NCI-H1105 (cell line): ENCODE results near the gene SCEL.
"Not testable (repeated sequence)": the region's sequence is repeated elsewhere in the genome, so short reads cannot be mapped to it uniquely, and the experiment has no call there.

Source experiments
- DNase-seq: peaks from one replicate; lab custom pipeline; 2025; lab: John Stamatoyannopoulos, UW

SCEL gene

GRCh38 chr13:77535448-77535847, at the start of gene SCEL:
Gene SCEL, plus strand, starts transcription at chr13:77535706. Its CDS starts 20,170 bp downstream, at chr13:77555876.
- DNase-seq = no peak

DNA sequence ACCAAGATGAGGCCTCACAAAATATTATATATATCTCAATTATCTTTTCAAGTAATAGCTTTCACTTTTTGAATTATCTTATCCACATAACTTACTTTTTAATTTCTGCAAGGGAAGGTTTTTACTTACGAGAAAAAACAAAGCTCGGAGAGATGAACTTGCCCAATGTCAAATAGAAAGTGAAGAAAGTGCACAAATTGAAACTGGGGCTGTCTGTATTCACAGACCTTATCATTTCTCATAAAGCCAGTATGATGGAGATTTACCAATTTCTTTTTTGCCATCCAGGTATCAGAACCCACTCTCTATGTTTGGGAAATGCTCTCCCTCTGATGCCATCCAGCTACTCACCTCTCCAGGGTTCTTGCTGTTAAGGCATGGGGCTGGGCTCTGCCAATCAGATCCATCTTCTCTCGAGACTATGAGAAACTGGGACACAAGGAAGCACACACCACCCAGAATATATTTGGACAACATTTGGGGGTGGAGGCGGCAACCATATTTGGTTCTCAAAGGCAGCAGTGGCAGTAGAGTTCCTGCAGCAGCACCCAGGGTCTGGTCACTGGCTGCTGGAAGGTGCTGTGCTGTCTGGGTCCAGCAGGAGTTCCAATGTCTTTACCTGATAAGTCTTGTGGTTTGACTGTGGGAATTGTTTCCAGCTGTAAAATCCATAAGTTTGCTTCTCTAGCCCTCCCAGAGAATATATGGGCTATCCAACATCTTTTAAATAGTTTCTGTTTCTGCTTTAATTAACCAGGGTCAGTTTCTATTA, 45.8 kb upstream of the SCEL start:
- no peak for DNase-seq

DNA sequence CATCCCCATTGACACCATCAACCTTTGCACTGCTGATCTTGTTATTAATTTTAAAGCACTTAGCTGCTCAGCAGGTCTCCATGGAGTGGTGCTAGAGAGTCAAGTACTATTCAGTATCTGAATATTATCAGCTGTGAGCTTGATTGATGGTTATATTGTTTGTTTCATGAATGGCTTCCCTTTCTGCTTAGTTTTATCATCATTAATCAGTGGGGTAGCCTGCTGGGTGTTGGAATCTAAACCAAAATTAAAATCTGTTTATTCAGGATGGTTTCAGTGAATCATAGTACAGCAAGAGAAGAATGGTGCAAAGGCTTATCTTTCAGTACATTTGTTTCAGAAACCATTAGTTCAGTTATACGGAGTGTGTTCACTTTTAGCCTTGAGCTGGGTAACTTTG, 42.5 kb upstream of the SCEL start:
- peak; percentile 48 for DNase-seq

GRCh38 chr13:77494226-77494625, 41.3 kb upstream of the SCEL start:
- no peak for DNase-seq

GRCh38 chr13:77497350-77497749, 38.2 kb upstream of the SCEL start:
- no peak for DNase-seq

- DNase-seq = no peak
These were observed 37.7 kb upstream of the SCEL start for GRCh38 chr13:77497835-77498234.

DNA sequence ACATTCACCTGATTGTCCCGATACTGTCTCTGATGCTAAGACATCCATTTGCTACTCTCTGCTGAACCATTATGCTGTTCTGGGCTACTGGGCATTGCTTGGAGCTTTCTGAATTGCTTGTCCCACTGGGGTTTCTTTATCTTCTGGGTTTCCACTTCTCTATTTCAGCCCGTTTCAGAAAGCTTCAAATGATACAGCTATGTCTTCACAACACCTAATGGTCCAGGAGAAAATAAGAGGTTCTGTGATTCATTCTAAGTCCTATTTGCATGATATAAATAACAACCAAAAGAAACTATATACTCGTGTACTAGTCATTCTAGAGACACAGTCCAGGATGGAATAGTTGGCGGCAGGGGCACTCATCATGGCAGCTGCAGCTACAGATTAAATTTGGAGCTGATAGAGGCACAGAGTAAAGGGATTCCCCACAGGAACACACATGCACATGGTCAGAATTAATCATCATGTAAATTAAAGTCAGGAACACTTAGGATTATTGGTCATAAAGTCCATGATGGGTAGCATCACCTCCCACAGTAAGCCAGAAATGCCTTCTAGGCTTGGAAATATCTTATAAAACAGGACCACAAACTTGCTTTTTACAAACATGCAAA, 33.3 kb upstream of the SCEL start:
- no peak for DNase-seq

GRCh38 chr13:77503398-77503797, 32.1 kb upstream of the SCEL start:
- no peak for DNase-seq

GRCh38 chr13:77506874-77507273, 28.6 kb upstream of the SCEL start:
- DNase-seq = no peak

DNA sequence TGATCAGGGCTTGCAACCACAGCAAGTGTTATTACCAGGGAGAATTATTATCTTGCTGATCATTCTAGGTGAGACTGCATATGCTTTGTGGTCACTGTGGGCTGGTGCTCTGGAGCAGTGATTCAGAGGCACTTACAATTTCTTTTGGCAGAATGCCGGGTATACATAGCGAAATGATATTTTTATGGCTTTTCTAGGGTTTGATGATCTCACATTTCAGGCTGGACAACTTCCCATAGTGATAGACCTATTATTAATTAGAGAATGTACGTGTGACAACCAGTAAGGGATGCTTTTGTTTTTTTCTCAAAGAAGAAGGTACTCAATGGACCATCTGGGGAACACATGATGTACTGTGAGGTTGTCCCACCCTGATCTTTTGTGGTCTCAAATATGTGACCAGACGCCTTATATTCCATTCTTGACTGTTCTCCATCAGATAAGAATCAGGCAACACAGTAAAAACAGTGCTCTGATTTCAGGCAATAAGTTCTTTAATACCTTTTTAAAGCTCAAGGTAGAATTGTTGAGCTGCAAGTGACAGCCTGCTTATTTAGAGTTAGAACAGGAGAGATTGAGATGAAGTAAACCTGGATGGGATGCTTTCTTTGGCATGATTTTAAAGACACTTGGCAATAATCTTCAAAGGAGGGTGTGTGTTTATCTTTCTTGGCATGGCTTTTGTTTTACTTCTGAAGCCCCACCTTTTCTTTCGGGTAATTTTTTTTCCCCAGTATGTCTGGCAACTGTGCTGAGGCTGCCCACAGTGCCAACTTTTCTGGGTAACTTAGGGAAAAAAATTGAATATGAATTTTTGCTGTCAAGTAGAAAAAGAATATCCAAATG, 27.4 kb upstream of the SCEL start:
- DNase-seq = peak; percentile 43

- DNase-seq = no peak
These were observed 26.4 kb upstream of the SCEL start for GRCh38 chr13:77508959-77509620.

GRCh38 chr13:77510156-77510555, 25.4 kb upstream of the SCEL start:
- DNase-seq = no peak

DNA sequence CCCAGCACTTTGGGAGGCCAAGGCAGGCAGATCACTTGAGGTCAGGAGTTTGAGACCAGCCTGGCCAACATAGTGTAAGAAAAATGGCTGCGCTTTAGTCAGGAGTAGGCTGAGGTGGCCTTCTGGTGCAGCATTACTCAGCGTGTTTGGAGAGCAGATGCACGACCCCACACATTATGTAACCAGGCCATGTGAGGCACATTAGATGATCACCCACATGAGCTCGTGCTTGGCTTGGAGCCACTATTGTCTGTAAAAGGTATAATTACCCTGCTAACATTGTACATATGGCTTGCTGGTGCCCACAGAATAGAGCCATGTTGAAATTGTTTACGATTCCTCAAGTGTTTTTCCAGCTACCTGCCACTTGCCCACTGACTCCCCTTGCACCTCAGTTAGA, 24.0 kb upstream of the SCEL start:
- DNase-seq = no peak

DNA sequence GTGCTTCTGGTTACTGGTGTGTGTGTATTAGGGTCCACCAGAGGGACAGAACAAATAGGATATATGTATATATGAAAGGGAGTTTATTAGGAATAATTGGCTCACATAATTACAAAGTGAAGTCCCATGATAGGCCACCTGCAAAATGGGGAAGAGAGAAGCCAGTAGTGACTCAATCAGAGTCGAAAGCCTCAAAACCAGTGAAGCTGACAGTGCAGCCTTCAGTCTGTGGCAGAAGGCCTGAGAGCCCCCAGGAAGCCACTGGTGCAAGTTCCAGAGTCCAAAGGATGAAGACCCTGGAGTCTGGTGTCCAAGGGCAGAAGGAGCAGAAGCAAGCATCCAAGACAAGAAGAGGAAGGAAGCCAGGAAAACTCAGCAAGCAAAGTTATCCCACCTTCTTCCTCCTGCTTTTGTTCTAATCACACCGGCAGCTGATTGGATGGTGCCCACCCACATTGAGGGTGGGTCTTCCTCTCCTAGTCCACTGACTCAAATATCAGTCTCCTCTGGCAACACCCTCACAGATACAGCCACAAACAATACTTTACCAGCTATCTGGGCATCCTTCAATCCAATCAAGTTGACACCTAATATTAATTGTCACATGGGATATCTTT, 21.7 kb upstream of the SCEL start:
- no peak for DNase-seq

DNA sequence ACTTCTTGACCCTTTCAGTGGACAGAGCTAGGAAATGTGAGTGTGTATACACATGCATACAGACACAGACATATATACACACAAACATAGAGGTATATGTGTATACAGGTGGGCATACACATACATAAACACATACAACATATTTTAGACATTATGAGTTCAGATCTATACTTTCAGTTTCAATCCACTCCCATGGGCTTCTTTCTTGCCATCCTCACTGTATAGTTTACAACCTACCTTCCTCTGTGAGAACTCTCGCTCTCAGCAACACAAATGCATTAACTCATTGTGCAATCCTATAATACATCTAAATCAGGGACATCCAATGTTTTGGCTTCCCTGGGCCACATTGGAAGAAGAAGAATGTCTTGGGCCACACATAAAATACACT, 21.2 kb upstream of the SCEL start:
- DNase-seq = no peak

GRCh38 chr13:77515785-77516184, 19.7 kb upstream of the SCEL start:
- DNase-seq = no peak

DNA sequence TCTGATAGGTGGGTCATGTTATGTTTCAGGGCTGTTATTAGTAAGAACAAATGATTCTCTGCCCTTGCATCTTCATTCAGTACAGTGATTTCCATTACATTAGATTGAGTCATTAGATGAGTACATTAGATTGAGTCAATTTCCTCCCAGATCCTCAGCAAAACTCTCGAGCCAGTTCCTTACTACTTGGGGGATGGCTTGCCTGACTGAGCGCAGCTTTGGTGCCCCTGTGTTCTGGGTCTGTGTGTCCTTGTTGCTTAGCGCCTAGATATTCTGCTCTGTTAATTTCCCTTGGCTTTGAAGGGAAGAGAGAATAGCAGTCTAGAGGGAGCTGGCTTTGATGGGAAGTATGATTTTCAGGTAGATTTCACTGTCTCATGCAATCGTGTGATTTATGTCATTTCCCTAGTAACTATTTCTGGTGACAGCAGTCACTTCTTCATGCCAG, 19.1 kb upstream of the SCEL start:
- no peak for DNase-seq

DNA sequence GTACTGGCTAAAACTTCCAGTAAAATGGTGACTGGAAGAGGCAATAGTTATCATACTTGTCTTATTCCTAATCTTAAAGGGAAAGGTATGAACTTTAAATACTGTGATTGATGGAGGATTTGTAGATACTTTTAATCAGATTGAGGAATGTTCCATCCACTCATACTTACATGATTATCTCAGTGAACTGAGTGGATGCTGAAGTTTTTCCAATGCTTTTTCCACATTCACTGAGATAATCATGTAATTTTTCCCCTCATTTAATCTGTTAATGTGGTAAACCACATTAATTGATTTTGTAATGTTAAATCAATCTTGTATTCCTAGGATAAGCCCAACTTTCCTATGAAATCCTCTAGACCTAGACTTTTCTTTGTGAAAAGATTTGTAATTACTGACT, 17.2 kb upstream of the SCEL start:
- DNase-seq = no peak

GRCh38 chr13:77519396-77519795, 16.1 kb upstream of the SCEL start:
- DNase-seq = not testable (repeated sequence)

- no peak for DNase-seq
These were observed 15.7 kb upstream of the SCEL start for GRCh38 chr13:77519808-77520207.

GRCh38 chr13:77521194-77521593, 14.3 kb upstream of the SCEL start:
- no peak for DNase-seq
